Measurements from ENCODE around the gene ZFP64.
"Not testable (repeated sequence)": the region's sequence is repeated elsewhere in the genome, so short reads cannot be mapped to it uniquely, and the experiment has no call there.

Gene ZFP64

GRCh38 chr20:52201395-52201794 is 9.8 kb upstream of the ZFP64 start:
- DNase-seq (ENCODE audit: low spot score) = no peak

DNA sequence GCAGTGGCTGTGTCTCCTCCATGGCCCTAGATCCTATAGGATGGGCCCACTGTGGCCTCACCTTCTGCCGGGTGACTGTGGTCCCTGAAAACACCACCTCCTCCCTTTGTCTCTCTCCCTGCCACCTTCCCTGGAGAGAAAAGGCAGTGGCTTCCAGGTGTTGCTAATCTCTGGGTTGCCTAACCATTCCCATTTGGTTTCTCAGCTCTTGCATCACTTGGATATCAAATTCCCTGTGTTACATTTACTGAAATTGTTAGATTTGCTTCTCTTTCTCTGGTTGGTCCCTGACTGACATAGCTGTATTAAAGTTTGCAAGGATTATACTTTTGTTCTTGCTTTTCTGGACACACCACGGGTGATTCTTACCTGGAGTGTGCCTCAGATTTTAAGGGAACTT is 9.3 kb upstream of the ZFP64 start:
- no peak for DNase-seq (ENCODE audit: low spot score)

GRCh38 chr20:52196845-52197244 is 5.3 kb upstream of the ZFP64 start:
- no peak for DNase-seq (ENCODE audit: low spot score)

GRCh38 chr20:52193886-52194545 is 2.4 kb upstream of the ZFP64 start:
- DNase-seq (ENCODE audit: low spot score) = no peak

DNA sequence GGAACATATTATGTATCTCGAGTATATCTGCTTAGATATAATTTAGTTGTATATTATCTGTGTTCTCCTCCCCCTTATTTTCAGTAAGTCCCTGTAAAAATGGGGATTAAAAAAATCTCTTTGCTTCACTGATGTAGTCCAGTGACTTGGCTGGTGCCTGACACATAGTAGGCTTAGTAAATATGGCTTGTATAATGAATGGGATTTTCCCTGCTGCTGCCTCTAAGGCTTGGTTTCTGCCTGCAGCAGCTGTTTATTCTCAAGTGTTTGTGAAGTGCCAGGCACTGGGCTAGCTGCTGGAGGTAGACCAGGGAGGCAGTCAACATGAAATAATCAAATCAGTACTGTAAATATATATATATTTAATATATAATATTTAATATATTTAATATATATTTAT is 1.6 kb upstream of the ZFP64 start:
- DNase-seq (ENCODE audit: low spot score) = no peak

DNA sequence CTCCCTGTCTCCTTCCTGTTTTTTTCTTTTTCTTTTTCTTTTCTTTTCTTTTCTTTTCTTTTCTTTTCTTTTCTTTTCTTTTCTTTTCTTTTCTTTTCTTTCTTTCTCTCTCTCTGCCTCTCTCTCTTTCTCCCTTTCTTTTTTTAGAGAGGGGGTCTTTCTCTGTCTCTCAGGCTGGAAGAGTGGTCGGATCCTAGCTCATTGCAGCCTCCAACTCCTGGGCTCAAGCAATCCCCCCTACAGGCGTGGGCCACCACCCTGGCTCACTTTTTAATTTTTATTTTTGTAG is 1.1 kb upstream of the ZFP64 start:
- not testable (repeated sequence) for DNase-seq (ENCODE audit: low spot score)

DNA sequence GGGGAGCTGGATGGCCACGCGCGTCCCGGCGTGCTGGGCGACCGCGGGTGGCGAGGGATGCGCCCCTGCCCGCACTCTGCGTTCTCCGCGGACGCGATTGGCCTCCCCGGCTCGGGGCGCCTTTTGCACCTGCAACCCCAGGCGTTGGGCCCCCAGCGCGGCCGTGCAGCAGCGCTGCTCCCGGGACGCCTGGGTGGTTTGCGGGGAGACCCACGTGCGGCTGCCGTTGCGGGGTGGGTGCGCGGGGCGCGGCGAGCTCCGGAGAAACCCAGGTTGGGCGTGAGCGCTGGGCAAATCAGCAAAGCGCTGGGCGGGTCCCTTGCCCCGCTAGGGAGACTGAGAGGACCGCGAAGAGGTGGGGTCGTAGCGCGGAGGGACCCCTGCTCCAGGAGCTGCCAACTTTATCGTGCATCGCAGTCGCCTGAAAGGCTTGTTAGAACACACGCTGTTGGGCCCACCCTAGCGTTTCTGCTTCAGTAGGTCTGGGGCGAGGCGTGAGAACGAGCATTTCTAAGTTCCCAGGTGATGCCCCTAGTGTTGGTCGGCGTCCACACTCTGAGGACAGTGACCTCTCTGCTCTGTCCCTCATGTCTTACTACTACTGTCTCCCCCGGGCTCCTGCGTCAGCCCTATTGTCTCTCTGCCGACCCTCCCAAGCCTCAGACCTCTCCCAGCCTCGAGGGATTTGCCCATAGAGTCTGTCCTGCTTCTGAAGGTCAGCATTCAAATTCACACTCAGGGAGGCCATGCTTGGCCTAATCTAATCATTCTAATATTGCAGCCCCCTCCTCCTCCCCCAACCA is 538 bp upstream of the ZFP64 start:
- no peak for DNase-seq (ENCODE audit: low spot score)

DNA sequence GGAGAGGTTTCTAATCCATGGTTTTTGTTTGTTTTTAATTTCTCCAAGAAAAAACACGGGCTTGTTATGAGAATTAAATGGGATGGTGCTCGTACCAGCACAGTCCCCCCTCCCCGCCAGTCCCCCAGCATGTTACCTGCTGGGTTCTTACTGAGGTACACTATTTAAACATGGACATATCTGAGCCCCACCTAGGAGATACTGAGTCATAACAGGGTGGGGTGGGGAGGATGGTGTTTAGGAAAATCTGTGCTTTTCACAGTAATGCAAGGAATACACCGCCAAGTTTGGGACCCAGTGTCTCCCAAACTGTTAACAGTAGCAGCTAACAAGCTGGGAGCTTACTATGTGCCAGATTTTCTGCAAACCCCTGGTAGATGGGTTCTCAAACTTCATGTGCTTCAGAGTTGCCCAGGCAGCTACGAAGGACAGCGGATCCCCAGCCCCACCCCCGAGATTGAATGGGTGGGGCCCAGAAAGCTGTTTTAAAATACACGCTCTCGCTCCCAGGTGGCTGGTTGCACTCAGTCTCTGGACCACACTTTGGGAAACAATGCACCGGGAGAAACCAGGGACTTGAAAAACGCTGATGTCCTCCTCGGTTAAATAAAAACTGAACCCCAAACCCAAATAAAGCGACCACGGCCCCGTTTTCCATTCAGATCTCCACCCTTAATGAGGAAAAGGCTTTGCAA is 995 bp downstream of the ZFP64 start:
- no peak for DNase-seq (ENCODE audit: low spot score)

- DNase-seq (ENCODE audit: low spot score) = no peak
Observed at GRCh38 chr20:52181766-52182165, 9.8 kb downstream of the ZFP64 start.

DNA sequence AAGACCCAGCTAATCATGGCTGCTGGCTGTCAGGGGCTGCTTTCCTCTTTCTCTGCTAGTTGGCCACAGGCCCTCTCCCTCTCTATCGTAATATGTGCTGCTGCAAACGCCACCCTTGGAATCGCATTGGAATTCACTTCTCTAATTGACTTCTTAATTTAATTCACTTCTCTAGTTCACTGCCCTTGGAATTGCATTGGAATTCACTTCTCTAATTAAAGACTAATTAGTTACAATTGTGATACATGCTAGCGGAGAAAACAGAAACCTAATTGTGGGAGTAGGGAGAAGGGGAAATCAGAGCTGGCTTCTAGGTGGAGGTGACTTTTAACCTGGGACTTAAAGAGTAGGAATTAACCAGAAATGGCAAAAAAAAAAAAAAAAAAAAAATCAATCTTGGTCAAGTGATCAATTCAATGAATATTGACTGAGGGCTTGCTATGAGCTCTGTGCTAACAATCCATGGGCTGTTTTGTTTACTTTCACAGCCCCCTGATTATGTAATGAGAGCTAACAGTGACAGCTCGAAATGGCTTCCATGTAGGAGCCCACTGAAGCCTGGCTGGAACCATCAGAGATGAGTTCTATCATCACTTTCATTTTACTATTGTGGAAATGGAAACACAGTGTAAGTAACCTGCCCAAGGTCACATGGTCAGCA is 11.3 kb downstream of the ZFP64 start:
- DNase-seq (ENCODE audit: low spot score) = no peak

- no peak for DNase-seq (ENCODE audit: low spot score)
Observed at GRCh38 chr20:52179331-52180179, 12.0 kb downstream of the ZFP64 start.

GRCh38 chr20:52178691-52179090 is 12.9 kb downstream of the ZFP64 start:
- no peak for DNase-seq (ENCODE audit: low spot score)

GRCh38 chr20:52175840-52176239 is 15.7 kb downstream of the ZFP64 start:
- no peak for DNase-seq (ENCODE audit: low spot score)

GRCh38 chr20:52172392-52173047 is 19.1 kb downstream of the ZFP64 start:
- no peak for DNase-seq (ENCODE audit: low spot score)

DNA sequence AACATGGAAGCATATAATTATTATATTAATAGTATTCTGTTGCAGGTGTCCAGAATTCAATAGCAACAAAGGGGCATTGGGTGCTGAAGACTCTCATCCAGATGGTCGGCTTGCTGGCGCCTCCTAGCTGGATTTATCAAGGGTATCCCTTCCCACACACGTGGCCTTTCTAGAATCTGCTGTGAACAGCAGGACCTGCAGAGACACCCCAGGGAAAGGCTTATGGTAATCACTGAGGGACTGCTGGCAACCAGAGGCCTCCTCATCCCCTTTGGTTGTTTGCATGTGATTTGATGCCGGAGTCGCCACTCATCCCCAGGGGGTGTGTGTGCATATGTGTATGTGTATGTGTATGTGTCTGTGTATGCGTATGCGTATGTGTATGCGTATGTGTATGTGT is 20.6 kb downstream of the ZFP64 start:
- no peak for DNase-seq (ENCODE audit: low spot score)

GRCh38 chr20:52168116-52168515 is 23.5 kb downstream of the ZFP64 start:
- DNase-seq (ENCODE audit: low spot score) = no peak

DNA sequence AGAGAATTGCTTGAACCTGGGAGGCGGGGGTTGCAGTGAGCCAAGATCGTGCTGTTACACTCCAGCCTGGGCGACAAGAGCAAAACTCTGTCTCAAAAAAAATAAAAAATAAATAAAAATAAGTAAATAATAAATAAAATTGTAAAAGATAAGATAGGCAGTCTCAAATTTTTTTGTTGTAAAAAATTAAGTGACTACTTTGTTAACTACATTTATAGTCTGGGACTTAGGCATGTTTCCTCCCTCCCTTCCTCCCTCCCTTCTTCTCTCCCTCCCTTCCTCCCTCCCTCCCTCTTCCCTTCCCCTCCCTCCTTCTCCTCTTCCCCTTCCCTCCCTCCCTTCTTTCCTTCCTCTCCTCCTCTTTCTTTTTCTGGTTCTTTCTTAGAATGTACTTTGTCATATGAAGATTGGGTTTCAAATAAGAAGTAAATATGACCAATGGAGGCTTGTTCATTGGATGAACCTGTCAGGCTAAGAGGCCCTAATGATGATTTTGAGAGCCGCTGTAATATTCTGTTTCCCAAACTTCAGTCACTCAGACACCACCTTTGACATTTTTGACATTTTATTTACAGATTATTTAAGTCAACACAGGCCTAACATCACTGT is 24.2 kb downstream of the ZFP64 start:
- DNase-seq (ENCODE audit: low spot score) = no peak

- DNase-seq (ENCODE audit: low spot score) = no peak
Observed at GRCh38 chr20:52166150-52166549, 25.4 kb downstream of the ZFP64 start.

- no peak for DNase-seq (ENCODE audit: low spot score)
Observed at GRCh38 chr20:52160621-52161204, 30.9 kb downstream of the ZFP64 start.

DNA sequence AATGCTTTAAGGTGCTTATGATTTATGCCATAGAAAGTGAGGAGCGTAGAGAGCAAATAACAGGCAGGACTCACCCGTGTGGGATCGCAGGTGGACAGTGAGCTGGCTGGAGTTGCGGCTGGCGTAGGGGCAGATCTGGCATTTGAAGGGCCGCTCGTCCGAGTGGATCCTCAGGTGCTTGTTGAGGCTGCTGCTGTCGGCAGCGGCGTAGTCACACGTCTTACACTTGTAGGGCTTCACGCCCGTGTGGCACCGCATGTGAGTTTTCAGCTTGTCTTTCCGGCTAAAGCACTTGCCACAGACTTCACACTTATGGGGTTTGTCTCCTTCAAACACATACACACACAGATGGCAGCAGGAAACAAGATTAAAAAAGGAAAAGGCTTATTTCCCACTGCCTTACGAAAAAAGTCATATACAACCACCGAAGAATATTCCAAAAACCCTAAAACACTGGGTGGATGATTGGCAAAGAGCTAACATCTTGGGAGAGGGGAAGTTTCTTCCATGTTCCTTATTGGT is 31.5 kb downstream of the ZFP64 start:
- DNase-seq (ENCODE audit: low spot score) = no peak
